Suprapubic skin (tissue), 4 donors: ENCODE data around the gene MFSD2A. TPM values are rescaled to one million over a fixed set of nuclear protein-coding genes. Genes with fewer than 3 reads are reported as not detected.
"Not testable (repeated sequence)": the region's sequence is repeated elsewhere in the genome, so short reads cannot be mapped to it uniquely, and the experiment has no call there.

Experiments used
- DNase-seq, 2 donors: peaks; one replicate each; pipeline ENCODE4 v3.0.0-alpha.2; 2019; ENCODE audit warnings: low spot score in 2 of 2
- H3K27ac ChIP-seq: fragments of 200-600 bp; sonication (generic); one replicate; pipeline ENCODE4 v1.5.1; 2019
- H3K27me3 ChIP-seq: fragments of 200-600 bp; sonication (generic); one replicate; pipeline ENCODE4 v1.5.1; 2019
- H3K36me3 ChIP-seq: fragments of 200-600 bp; sonication (generic); one replicate; pipeline ENCODE4 v1.5.1; 2019
- H3K4me1 ChIP-seq: fragments of 200-600 bp; sonication (generic); one replicate; pipeline ENCODE4 v1.5.1; 2019
- H3K4me3 ChIP-seq: fragments of 200-600 bp; sonication (generic); one replicate; pipeline ENCODE4 v1.5.1; 2019; ENCODE audit warnings: mild to moderate bottlenecking
- H3K9me3 ChIP-seq: fragments of 200-600 bp; sonication (generic); one replicate; pipeline ENCODE4 v1.5.1; 2019
- CTCF ChIP-seq, 2 donors: fragments of 200-600 bp in 1 of 2; fragments of 450-650 bp in 1 of 2; sonication (generic) in 1 of 2; IDR thresholded peaks; one replicate each; pipeline ENCODE4 v1.5.1; 2016 to 2019; ENCODE audit warnings: antibody characterized with exemption in 2 of 2, mild to moderate bottlenecking in 1 of 2, moderate library complexity in 1 of 2
- EP300 ChIP-seq: sonication (generic); formaldehyde crosslinking; IDR thresholded peaks from one replicate; pipeline ENCODE4 v1.6.1; 2017; ENCODE audit warnings: antibody characterized with exemption
- POLR2A ChIP-seq, 2 donors: fragments of 450-650 bp; IDR thresholded peaks; one replicate each; pipeline ENCODE4 v1.6.1; 2017; ENCODE audit warnings: antibody characterized with exemption in 2 of 2, mild to moderate bottlenecking in 2 of 2, moderate library complexity in 2 of 2
- POLR2AphosphoS5 ChIP-seq, 3 donors: sonication (generic); formaldehyde crosslinking; IDR thresholded peaks; one replicate each; pipeline ENCODE4 v1.6.1; 2017; ENCODE audit warnings: antibody characterized with exemption in 3 of 3
- WGBS: methylation state at CpG from one replicate; pipeline ENCODE4 v1.1.5; 2018; 5-methylcytosine and 5-hydroxymethylcytosine counted together
- total RNA-seq, 4 donors: library from RNA; depleted of rRNA; stranded (reverse); fragments of >200 nt; gene quantifications; one replicate each; pipeline ENCODE4 v1.1.0, GENCODE V29; 2016

MFSD2A gene
- total RNA-seq = 100 to 1,000 TPM; 169 to 416 (median 303) TPM

GRCh38 chr1:39954870-39955546 is at the start of gene MFSD2A:
TSS of gene MFSD2A (plus strand) at chr1:39955145. CDS start at chr1:39955293, 148 bp downstream.
- H3K27ac ChIP-seq = peak within 1 kb of the TSS; percentile 89
- H3K4me3 ChIP-seq = peak within 1 kb of the TSS; percentile 80
- H3K9me3 ChIP-seq = no peaks in the 10 kb centered on the region
- peak; percentile 97 for DNase-seq
- TF ChIP-seq EP300 = no peak
- TF ChIP-seq CTCF (IDR thresholded peaks at IDR 0.05) = no peak
- TF ChIP-seq POLR2AphosphoS5 (IDR thresholded peaks at IDR 0.05) = peak in 2 of 3 donors; percentile 58 to 70
- peak in 1 of 2 donors; percentile 51 for TF ChIP-seq POLR2A (IDR thresholded peaks at IDR 0.05)
- H3K27me3 ChIP-seq = no peaks in the 10 kb centered on the region
- peaks cover 59% of the 10 kb centered on the region for H3K4me1 ChIP-seq
- H3K36me3 ChIP-seq = no peaks in the 10 kb centered on the region
- WGBS = under 1% methylated on average over 35 of the region's 62 CpGs

- no peak for DNase-seq
- Histone ChIP-seq H3K4me3 (no peak overlapping the region), H3K9me3 (no peaks in the 10 kb centered on the region), H3K27ac (no peak overlapping the region), H3K4me1 (peaks cover 21% of the 10 kb centered on the region), H3K27me3 (peaks cover 29% of the 10 kb centered on the region), H3K36me3 (no peaks in the 10 kb centered on the region)
- 80% methylated on average over 4 of the region's 4 CpGs for WGBS
- TF ChIP-seq EP300 (no peak), CTCF (IDR thresholded peaks at IDR 0.05) (no peak), POLR2AphosphoS5 (IDR thresholded peaks at IDR 0.05) (no peak), POLR2A (IDR thresholded peaks at IDR 0.05) (no peak)
Observed at GRCh38 chr1:39905172-39905571, 49.8 kb upstream of the MFSD2A start.

- no peak for DNase-seq
- no peak overlapping the region for H3K4me3 ChIP-seq
- H3K27me3 ChIP-seq = peaks cover 8% of the 10 kb centered on the region
- TF ChIP-seq CTCF (IDR thresholded peaks at IDR 0.05) = no peak
- TF ChIP-seq EP300 = no peak
- H3K27ac ChIP-seq = no peak overlapping the region
- no peaks in the 10 kb centered on the region for H3K9me3 ChIP-seq
- no peaks in the 10 kb centered on the region for H3K4me1 ChIP-seq
- 49% methylated on average over 3 of the region's 3 CpGs for WGBS
- no peaks in the 10 kb centered on the region for H3K36me3 ChIP-seq
Observed at GRCh38 chr1:39907528-39908453, 47.2 kb upstream of the MFSD2A start.

- peaks cover under 1% of the 10 kb centered on the region for H3K27me3 ChIP-seq
- no peak for DNase-seq
- no peak overlapping the region for H3K4me3 ChIP-seq
- no peaks in the 10 kb centered on the region for H3K9me3 ChIP-seq
- no peaks in the 10 kb centered on the region for H3K4me1 ChIP-seq
- no peak overlapping the region for H3K27ac ChIP-seq
- WGBS = 92% methylated on average over 2 of the region's 2 CpGs
- no peak for TF ChIP-seq CTCF (IDR thresholded peaks at IDR 0.05)
- TF ChIP-seq POLR2A (IDR thresholded peaks at IDR 0.05) = no peak
- TF ChIP-seq EP300 = no peak
- TF ChIP-seq POLR2AphosphoS5 (IDR thresholded peaks at IDR 0.05) = no peak
- no peaks in the 10 kb centered on the region for H3K36me3 ChIP-seq
Observed at GRCh38 chr1:39908534-39908933, 46.4 kb upstream of the MFSD2A start.

GRCh38 chr1:39910263-39910662 is 44.7 kb upstream of the MFSD2A start:
- H3K27ac ChIP-seq = no peak overlapping the region
- no peak for TF ChIP-seq POLR2AphosphoS5 (IDR thresholded peaks at IDR 0.05)
- TF ChIP-seq POLR2A (IDR thresholded peaks at IDR 0.05) = no peak
- TF ChIP-seq CTCF (IDR thresholded peaks at IDR 0.05) = no peak
- TF ChIP-seq EP300 = no peak
- 92% methylated on average over 3 of the region's 3 CpGs for WGBS
- no peaks in the 10 kb centered on the region for H3K4me1 ChIP-seq
- no peaks in the 10 kb centered on the region for H3K36me3 ChIP-seq
- H3K27me3 ChIP-seq = no peaks in the 10 kb centered on the region
- no peak for DNase-seq
- no peaks in the 10 kb centered on the region for H3K9me3 ChIP-seq
- H3K4me3 ChIP-seq = no peak overlapping the region

GRCh38 chr1:39913136-39913535 is 41.8 kb upstream of the MFSD2A start:
- H3K27ac ChIP-seq, H3K27me3 ChIP-seq: not testable (repeated sequence)
- no CpG with 5 or more reads among the region's 30 CpGs for WGBS

More at GRCh38 chr1:39913136-39913535, 41.8 kb upstream of the MFSD2A start:
- H3K9me3 ChIP-seq, DNase-seq, H3K36me3 ChIP-seq, H3K4me1 ChIP-seq, H3K4me3 ChIP-seq: not testable (repeated sequence)
